SK-N-SH (cell line): ENCODE results near the gene STK36. TPM values are rescaled to one million over a fixed set of nuclear protein-coding genes. Genes with fewer than 3 reads are reported as not detected.

Experiments
- CTCF ChIA-PET: fragments of 300-600, 350-600 bp; formaldehyde crosslinking; extraction: SDS; loops from one replicate; lab custom pipeline; 2021; lab: Yijun Ruan, JAX
- POLR2A ChIA-PET: fragments of 350-600 bp; sonication (Branson Sonifier 250); formaldehyde crosslinking; extraction: SDS; loops from one replicate; lab custom pipeline; 2020; ENCODE audit warnings: antibody characterized with exemption, inconsistent platforms; lab: Yijun Ruan, JAX
- DNase-seq: peaks from one replicate; pipeline ENCODE4 v3.0.0; 2012
- H2AFZ ChIP-seq: fragments of 200-600 bp; sonication (generic); 2 replicates; pipeline ENCODE4 v1.8.1; 2016; ENCODE audit warnings: antibody characterized with exemption, mild to moderate bottlenecking, low read depth
- H3F3A ChIP-seq: fragments of 200-600 bp; sonication (generic); replicated peaks from 2 replicates; pipeline ENCODE3; 2016; ENCODE audit warnings: antibody characterized with exemption, mild to moderate bottlenecking; ENCODE audit not compliant: insufficient read depth
- H3K27ac ChIP-seq, 2 experiments: fragments of 200-500 bp in 1 of 2; fragments of 200-600 bp in 1 of 2; sonication (Bioruptor generic) in 1 of 2; sonication (generic), shearing (Covaris generic) in 1 of 2; 2 replicates each; pipeline versions ENCODE4 v1.5.1 to v1.6.1; 2014 to 2016; ENCODE audit warnings: low read depth in 2 of 2, inconsistent platforms in 1 of 2, low read length in 1 of 2, mild to moderate bottlenecking in 1 of 2, mixed read lengths in 1 of 2
- H3K27me3 ChIP-seq: fragments of 200-600 bp; sonication (generic), shearing (Covaris generic); 2 replicates; pipeline ENCODE4 v1.6.1; 2016; ENCODE audit warnings: mixed run types; ENCODE audit not compliant: insufficient read depth
- H3K36me3 ChIP-seq, 2 experiments: fragments of 200-500 bp in 1 of 2; fragments of 200-600 bp in 1 of 2; sonication (Bioruptor generic) in 1 of 2; sonication (generic) in 1 of 2; replicated peaks in 1 of 2; 2 replicates each; pipeline versions ENCODE3 to v1.5.1; 2014 to 2016; ENCODE audit warnings: low read length in 1 of 2, mild to moderate bottlenecking in 1 of 2; ENCODE audit not compliant: insufficient read depth in 2 of 2, control insufficient read depth in 1 of 2
- H3K4me1 ChIP-seq, 2 experiments: fragments of 200-500 bp in 1 of 2; fragments of 200-600 bp in 1 of 2; sonication (Bioruptor generic) in 1 of 2; sonication (generic), shearing (Covaris generic) in 1 of 2; 2 replicates each; pipeline versions ENCODE4 v1.5.1 to v1.6.1; 2014 to 2016; ENCODE audit warnings: low read depth in 1 of 2, low read length in 1 of 2, mixed run types in 1 of 2; ENCODE audit not compliant: insufficient read depth in 2 of 2, control insufficient read depth in 1 of 2
- H3K4me2 ChIP-seq: fragments of 200-600 bp; sonication (generic), shearing (Covaris generic); 2 replicates; pipeline ENCODE4 v1.6.1; 2017; ENCODE audit warnings: mixed run types
- H3K4me3 ChIP-seq, 2 experiments: fragments of 200-500 bp in 1 of 2; fragments of 200-600 bp in 1 of 2; sonication (Bioruptor generic) in 1 of 2; sonication (generic), shearing (Covaris generic) in 1 of 2; 2 replicates each; pipeline versions ENCODE4 v1.5.1 to v1.8.1; 2014 to 2016; ENCODE audit warnings: low read depth in 2 of 2, inconsistent platforms in 1 of 2, low read length in 1 of 2, mild to moderate bottlenecking in 1 of 2, mixed read lengths in 1 of 2, moderate library complexity in 1 of 2
- H3K79me2 ChIP-seq: fragments of 200-600 bp; sonication (generic); 2 replicates; pipeline ENCODE4 v1.8.1; 2017; ENCODE audit warnings: mild to moderate bottlenecking; ENCODE audit not compliant: insufficient read depth
- H3K9ac ChIP-seq: fragments of 200-600 bp; sonication (generic); 2 replicates; pipeline ENCODE4 v1.6.1; 2017; ENCODE audit warnings: mixed run types
- H3K9me2 ChIP-seq: fragments of 200-600 bp; sonication (generic); 2 replicates; pipeline ENCODE4 v1.6.1; 2017; ENCODE audit warnings: mixed run types
- H3K9me3 ChIP-seq: fragments of 200-600 bp; sonication (generic); 2 replicates; pipeline ENCODE4 v1.6.1; 2017; ENCODE audit warnings: mixed run types, mild to moderate bottlenecking, moderate library complexity
- H4K20me1 ChIP-seq: fragments of 200-600 bp; sonication (generic); 2 replicates; pipeline ENCODE4 v1.6.1; 2017; ENCODE audit warnings: mild to moderate bottlenecking, mixed run types; ENCODE audit not compliant: insufficient read depth
- CHD2 ChIP-seq: fragments of 150-350 bp; IDR thresholded peaks from 2 replicates; pipeline ENCODE4 v1.6.1; 2018; ENCODE audit warnings: low read length; ENCODE audit not compliant: partially characterized antibody
- GABPA ChIP-seq: IDR thresholded peaks from 2 replicates; pipeline ENCODE4 v1.4.0; 2012; ENCODE audit warnings: low read depth, mild to moderate bottlenecking
- POLR2AphosphoS5 ChIP-seq: IDR thresholded peaks from 2 replicates; pipeline ENCODE4 v1.6.1; 2012; ENCODE audit warnings: low read depth, low read length
- RAD21 ChIP-seq: IDR thresholded peaks from 2 replicates; pipeline ENCODE4 v1.6.1; 2012; ENCODE audit warnings: mild to moderate bottlenecking, low read length
- RXRA ChIP-seq: IDR thresholded peaks from 2 replicates; pipeline ENCODE4 v1.4.0; 2012; ENCODE audit warnings: low read depth, mild to moderate bottlenecking, borderline replicate concordance
- SIN3A ChIP-seq: IDR thresholded peaks from 2 replicates; pipeline ENCODE4 v1.6.1; 2012; ENCODE audit warnings: low read depth, mild to moderate bottlenecking, low read length, moderate library complexity, borderline replicate concordance
- TEAD4 ChIP-seq: IDR thresholded peaks from 2 replicates; pipeline ENCODE4 v1.4.0; 2012; ENCODE audit warnings: mild to moderate bottlenecking, borderline replicate concordance; ENCODE audit not compliant: insufficient read depth
- YY1 ChIP-seq: IDR thresholded peaks from 2 replicates; pipeline ENCODE4 v1.4.0; 2012; ENCODE audit warnings: low read depth, mild to moderate bottlenecking
- WGBS: methylation state at CpG from one replicate; pipeline ENCODE4 v1.1.6; 2017; ENCODE audit warnings: low lambda C conversion rate; 5-methylcytosine and 5-hydroxymethylcytosine counted together
- polyA plus RNA-seq, 3 experiments: library from polyadenylated mRNA; depleted of rRNA; stranded (reverse); fragments of >200 nt; gene quantifications; 2 replicates each; pipeline ENCODE4 v1.2.3, GENCODE V29; 2012
- TF ChIP-seq, protein P1 (sequence below): fragments of 150-350 bp; IDR thresholded peaks from 2 replicates; pipeline ENCODE4 v1.6.1; 2016; ENCODE audit warnings: mild to moderate bottlenecking, low read depth, low read length
- TF ChIP-seq, protein P2 (sequence below): IDR thresholded peaks from 2 replicates; pipeline ENCODE4 v1.6.1; 2012; ENCODE audit warnings: mild to moderate bottlenecking, low read depth, low read length, moderate library complexity
- TF ChIP-seq, protein P3 (sequence below): IDR thresholded peaks from 2 replicates; pipeline ENCODE4; 2012

The STK36 gene
- polyA plus RNA-seq, 1 of the 3 experiments (the other 2 are of a cell fraction) = 53.5 TPM

DNA sequence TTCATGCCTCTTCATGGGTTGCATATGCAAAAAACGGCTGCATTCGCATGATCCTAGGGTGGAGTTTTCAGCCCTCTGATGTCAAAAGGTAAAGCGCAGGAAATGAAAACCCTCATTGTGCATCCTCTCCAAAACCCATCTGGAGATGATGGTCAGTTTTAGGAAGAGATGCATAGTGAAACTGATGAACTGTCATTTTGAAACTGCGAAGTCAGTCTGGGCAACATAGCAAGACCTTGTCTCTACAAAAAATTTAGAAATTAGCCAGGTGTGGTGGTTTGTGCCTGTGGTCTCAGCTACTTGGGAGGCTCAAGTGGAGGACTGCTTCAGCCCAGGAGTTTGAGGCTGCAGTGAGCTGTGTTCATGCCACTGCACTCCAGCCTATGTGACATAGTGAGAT, 36.2 kb downstream of the STK36 start:
- Histone ChIP-seq H3K27me3 (no peaks in the 10 kb centered on the region), H3F3A (peaks cover 5% of the 10 kb centered on the region), H3K9me3 (no peaks in the 10 kb centered on the region), H3K9ac (no peak overlapping the region), H3K4me3 (no peak overlapping the region), H3K4me2 (no peak overlapping the region), H2AFZ (no peak overlapping the region), H3K27ac (no peak overlapping the region), H3K79me2 (peaks cover 19% of the 10 kb centered on the region), H4K20me1 (no peaks in the 10 kb centered on the region), H3K4me1 (0 out of 4 replicates have a peak, but pooled peaks cover 0 to 5% of the 10 kb centered on the region in 2 experiments), H3K9me2 (no peaks in the 10 kb centered on the region), H3K36me3 (peaks cover 0 to 5% of the 10 kb centered on the region in 2 experiments)
- ChIA-PET CTCF (interaction anchor here (1.0 to 2.1 kb wide), 4 partner anchors 14 to 139 kb away, joined by 3 to 10 read pairs (median 6); no protein-coding TSS in a partner anchor), POLR2A (interaction anchor here (0.8 kb wide), 1 partner anchor 11 kb away, joined by 3 read pairs; no protein-coding TSS in a partner anchor)
- WGBS = 92% methylated on average over 4 of the region's 4 CpGs
- no peak for DNase-seq
- TF ChIP-seq YY1 = no peak
- TF ChIP-seq, protein P1, sequence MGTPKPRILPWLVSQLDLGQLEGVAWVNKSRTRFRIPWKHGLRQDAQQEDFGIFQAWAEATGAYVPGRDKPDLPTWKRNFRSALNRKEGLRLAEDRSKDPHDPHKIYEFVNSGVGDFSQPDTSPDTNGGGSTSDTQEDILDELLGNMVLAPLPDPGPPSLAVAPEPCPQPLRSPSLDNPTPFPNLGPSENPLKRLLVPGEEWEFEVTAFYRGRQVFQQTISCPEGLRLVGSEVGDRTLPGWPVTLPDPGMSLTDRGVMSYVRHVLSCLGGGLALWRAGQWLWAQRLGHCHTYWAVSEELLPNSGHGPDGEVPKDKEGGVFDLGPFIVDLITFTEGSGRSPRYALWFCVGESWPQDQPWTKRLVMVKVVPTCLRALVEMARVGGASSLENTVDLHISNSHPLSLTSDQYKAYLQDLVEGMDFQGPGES = no peak
- TF ChIP-seq, protein P2, sequence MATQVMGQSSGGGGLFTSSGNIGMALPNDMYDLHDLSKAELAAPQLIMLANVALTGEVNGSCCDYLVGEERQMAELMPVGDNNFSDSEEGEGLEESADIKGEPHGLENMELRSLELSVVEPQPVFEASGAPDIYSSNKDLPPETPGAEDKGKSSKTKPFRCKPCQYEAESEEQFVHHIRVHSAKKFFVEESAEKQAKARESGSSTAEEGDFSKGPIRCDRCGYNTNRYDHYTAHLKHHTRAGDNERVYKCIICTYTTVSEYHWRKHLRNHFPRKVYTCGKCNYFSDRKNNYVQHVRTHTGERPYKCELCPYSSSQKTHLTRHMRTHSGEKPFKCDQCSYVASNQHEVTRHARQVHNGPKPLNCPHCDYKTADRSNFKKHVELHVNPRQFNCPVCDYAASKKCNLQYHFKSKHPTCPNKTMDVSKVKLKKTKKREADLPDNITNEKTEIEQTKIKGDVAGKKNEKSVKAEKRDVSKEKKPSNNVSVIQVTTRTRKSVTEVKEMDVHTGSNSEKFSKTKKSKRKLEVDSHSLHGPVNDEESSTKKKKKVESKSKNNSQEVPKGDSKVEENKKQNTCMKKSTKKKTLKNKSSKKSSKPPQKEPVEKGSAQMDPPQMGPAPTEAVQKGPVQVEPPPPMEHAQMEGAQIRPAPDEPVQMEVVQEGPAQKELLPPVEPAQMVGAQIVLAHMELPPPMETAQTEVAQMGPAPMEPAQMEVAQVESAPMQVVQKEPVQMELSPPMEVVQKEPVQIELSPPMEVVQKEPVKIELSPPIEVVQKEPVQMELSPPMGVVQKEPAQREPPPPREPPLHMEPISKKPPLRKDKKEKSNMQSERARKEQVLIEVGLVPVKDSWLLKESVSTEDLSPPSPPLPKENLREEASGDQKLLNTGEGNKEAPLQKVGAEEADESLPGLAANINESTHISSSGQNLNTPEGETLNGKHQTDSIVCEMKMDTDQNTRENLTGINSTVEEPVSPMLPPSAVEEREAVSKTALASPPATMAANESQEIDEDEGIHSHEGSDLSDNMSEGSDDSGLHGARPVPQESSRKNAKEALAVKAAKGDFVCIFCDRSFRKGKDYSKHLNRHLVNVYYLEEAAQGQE = no peak
- TF ChIP-seq POLR2AphosphoS5 = no peak
- no peak for TF ChIP-seq GABPA

DNA sequence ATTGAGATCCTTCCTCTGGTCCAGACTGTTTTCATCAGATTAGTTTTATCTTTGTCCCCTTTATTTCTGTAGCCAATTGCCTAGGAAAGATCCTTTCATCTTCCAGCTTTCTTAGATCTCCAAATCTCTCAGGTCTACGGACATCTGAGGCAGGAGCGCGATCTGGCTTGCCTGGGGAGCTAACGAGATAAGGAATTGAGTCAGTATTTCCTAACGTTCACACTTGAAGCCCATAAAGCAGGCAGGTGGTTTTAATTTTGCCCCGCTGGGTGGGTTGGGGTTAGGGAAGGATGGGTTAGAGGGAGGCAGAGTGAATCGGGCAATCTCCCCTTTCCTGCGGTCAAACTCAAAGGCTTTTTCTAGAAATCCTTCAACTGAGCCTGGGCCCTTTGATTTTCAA, 38.0 kb downstream of the STK36 start:
- Histone ChIP-seq H3K27me3 (no peaks in the 10 kb centered on the region), H3K4me2 (peak overlapping the region; percentile 56), H3K9ac (no peak overlapping the region), H3K36me3 (peaks cover 0 to 5% of the 10 kb centered on the region in 2 experiments), H3F3A (peaks cover 5% of the 10 kb centered on the region), H3K27ac (no peak overlapping the region), H3K4me1 (peaks cover 0 to 11% of the 10 kb centered on the region in 2 experiments; a peak in 1 of 4 replicates), H3K9me2 (no peaks in the 10 kb centered on the region), H4K20me1 (no peaks in the 10 kb centered on the region), H3K9me3 (no peaks in the 10 kb centered on the region), H3K4me3 (no peak overlapping the region), H3K79me2 (peaks cover 34% of the 10 kb centered on the region), H2AFZ (peak overlapping the region; percentile 95)
- 78% methylated on average over 8 of the region's 8 CpGs for WGBS
- ChIA-PET POLR2A (interaction anchor here (0.7 to 1.0 kb wide), 2 partner anchors 36 to 101 kb away, joined by 3 to 4 read pairs; no protein-coding TSS in a partner anchor), CTCF (interaction anchor here (0.6 to 2.6 kb wide), 26 partner anchors 8 to 359 kb away, joined by 3 to 31 read pairs (median 4); partner anchors contain the start of genes BCS1L, RNF25, STK36 and ZNF142)
- TF ChIP-seq YY1 (no peak), POLR2AphosphoS5 (no peak), TEAD4 (no peak), RXRA (no peak), CHD2 (no peak), RAD21 (no peak), SIN3A (no peak)
- TF ChIP-seq, protein P3, sequence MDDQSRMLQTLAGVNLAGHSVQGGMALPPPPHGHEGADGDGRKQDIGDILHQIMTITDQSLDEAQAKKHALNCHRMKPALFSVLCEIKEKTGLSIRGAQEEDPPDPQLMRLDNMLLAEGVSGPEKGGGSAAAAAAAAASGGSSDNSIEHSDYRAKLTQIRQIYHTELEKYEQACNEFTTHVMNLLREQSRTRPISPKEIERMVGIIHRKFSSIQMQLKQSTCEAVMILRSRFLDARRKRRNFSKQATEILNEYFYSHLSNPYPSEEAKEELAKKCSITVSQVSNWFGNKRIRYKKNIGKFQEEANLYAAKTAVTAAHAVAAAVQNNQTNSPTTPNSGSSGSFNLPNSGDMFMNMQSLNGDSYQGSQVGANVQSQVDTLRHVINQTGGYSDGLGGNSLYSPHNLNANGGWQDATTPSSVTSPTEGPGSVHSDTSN = no peak
- DNase-seq = no peak
